GM10847 (cell line): ENCODE data around the gene CTTNBP2.

Experiments
- POLR2A ChIP-seq: IDR thresholded peaks from 2 replicates; pipeline ENCODE4 v1.6.1; 2011; ENCODE audit not compliant: insufficient read length; ENCODE audit errors: extremely low read depth

Gene CTTNBP2, protein sequence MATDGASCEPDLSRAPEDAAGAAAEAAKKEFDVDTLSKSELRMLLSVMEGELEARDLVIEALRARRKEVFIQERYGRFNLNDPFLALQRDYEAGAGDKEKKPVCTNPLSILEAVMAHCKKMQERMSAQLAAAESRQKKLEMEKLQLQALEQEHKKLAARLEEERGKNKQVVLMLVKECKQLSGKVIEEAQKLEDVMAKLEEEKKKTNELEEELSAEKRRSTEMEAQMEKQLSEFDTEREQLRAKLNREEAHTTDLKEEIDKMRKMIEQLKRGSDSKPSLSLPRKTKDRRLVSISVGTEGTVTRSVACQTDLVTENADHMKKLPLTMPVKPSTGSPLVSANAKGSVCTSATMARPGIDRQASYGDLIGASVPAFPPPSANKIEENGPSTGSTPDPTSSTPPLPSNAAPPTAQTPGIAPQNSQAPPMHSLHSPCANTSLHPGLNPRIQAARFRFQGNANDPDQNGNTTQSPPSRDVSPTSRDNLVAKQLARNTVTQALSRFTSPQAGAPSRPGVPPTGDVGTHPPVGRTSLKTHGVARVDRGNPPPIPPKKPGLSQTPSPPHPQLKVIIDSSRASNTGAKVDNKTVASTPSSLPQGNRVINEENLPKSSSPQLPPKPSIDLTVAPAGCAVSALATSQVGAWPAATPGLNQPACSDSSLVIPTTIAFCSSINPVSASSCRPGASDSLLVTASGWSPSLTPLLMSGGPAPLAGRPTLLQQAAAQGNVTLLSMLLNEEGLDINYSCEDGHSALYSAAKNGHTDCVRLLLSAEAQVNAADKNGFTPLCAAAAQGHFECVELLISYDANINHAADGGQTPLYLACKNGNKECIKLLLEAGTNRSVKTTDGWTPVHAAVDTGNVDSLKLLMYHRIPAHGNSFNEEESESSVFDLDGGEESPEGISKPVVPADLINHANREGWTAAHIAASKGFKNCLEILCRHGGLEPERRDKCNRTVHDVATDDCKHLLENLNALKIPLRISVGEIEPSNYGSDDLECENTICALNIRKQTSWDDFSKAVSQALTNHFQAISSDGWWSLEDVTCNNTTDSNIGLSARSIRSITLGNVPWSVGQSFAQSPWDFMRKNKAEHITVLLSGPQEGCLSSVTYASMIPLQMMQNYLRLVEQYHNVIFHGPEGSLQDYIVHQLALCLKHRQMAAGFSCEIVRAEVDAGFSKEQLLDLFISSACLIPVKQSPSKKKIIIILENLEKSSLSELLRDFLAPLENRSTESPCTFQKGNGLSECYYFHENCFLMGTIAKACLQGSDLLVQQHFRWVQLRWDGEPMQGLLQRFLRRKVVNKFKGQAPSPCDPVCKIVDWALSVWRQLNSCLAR (N-terminal part only)

DNA sequence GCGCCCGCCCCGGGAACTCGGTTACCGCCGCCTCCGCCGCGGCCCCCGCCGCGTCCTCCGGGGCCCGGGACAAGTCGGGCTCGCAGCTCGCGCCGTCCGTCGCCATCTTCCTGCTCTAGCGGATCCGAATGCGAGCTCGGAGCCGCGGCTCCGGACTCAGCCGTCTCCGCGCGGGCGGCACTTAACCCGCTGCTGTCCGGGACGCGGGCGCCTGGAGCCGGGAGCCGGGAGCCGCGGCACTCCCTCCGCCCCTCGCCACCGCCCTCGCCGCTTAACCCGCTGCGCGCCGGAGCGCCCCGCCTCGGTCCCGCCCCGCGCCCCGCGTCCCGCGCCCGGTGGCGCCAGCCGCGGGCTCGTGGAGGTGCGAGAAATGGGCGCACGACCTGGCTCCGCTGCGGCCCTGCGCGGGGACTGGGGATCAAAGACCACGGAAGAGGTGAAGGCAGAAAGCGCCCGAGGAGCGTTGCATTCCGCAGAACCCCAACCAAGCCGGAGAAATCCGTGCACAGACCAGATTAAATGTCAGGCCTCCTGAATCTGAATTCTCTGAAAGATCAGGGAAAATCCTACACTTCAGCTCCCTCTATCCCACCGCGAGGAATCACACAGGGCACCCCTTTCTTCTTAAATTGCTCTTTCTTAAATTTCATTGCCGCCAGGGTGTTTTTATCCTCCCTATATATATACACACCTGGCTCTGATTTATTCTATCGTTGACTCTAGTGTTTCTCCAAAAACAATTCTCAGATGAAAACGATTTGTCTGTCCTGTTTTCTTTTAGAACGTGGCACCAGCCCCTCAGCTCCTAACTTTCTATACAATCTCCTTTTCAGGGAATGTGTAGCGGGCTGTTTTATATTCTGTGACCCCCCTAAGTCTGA is at the start of gene CTTNBP2:
Gene CTTNBP2 (minus strand): TSS at position 132 of the 881 bp plus-strand sequence. CDS start 26 bp downstream, at position 106.
- TF ChIP-seq POLR2A = no peak

DNA sequence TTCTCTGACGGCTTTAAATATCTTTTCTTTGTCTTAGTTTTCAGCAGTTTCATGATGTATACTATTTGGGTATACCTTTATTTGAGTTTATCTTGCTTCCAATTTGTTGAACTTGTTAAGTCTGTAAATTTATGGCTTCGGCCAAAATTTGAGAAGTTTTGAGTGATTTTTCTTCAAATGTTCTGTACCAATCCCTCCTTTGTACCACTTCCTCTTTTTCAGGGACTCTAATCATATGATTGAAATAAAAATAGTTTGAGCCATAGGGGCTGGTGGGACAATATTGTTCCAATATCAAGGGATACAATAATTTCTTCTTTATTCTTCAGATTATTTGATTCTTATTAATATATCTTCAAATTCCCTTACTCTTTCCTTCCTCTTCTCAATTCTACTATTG is 43.1 kb upstream of the CTTNBP2 start:
- TF ChIP-seq POLR2A = no peak

DNA sequence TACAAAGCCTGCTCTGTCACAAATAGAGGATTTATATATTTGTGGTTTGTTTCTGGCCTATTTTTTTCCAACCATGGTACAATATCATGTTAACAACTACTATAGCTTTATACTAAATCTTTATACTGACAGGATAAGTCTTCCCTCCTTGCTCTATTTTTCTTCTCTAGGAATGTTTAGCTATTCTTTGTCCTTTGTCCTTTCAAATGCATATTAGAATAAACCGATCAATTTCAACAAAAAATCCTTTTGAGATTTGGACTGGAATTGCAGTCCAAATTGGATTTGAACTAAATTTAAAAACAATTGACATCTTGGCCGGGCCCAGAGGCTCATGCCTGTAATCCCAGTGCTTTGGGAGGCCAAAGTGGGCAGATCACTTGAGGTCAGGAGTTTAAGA is 39.2 kb upstream of the CTTNBP2 start:
- no peak for TF ChIP-seq POLR2A

DNA sequence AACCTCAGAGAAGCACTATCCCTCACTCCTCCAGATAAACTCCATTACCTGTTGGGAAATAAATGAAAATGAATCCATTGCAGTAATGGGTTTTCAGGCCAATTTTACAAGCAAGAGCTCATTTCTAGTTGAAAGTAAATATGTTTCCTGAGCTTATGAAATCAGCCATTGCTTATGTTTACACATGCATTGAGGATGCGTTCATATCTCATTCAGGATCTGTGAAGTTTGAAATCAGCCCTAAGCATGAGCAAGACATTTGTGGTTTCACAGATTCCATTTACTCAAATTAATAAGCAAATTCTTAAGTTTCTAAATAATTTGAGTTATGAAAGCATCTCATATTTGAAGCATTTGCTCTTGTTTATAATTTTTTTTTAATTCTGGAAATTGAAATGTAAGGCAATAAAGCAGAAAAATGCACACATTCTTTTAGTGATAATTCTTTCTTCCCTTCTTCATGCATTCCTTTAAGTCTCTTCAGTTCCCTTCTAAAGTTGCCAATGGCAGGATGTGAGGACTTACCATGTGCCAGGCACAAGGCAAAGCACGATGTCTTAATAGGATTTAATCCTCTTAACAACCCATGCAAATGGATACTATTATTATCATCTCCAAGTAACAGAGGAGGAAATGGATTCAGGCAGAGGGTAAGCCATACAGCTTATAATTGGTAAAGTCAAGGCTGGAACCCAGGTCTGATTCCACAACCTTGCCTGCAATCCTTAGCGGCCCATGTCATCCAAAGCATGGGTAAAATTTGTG is 35.0 kb upstream of the CTTNBP2 start:
- no peak for TF ChIP-seq POLR2A

DNA sequence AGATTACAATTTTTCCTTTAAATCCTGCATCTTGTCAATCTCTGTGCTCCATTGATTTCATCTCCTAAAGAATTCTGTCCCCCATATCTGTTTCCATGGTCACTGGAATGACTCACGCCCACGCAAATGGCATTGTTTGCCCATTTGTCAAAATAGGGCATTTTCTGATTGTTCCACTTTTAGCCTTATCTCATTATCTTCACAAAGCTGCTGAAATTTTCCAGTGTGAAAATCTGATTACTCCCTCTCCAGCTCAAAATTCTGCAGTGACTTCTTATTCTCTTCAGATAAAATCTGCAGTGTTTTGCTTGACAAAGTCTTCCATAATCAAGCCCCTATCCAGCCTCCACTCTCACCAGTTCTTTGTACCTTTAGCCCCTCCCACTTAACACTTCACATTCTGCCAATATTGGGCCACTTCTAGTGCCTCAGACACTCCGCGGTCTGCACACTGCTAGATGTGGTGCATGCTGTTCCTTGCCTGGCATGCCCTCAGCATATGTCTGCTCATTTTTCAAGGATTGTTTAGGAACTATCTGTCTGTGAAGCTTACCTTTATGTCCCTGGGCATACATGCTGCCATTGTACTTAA is 33.9 kb upstream of the CTTNBP2 start:
- no peak for TF ChIP-seq POLR2A

DNA sequence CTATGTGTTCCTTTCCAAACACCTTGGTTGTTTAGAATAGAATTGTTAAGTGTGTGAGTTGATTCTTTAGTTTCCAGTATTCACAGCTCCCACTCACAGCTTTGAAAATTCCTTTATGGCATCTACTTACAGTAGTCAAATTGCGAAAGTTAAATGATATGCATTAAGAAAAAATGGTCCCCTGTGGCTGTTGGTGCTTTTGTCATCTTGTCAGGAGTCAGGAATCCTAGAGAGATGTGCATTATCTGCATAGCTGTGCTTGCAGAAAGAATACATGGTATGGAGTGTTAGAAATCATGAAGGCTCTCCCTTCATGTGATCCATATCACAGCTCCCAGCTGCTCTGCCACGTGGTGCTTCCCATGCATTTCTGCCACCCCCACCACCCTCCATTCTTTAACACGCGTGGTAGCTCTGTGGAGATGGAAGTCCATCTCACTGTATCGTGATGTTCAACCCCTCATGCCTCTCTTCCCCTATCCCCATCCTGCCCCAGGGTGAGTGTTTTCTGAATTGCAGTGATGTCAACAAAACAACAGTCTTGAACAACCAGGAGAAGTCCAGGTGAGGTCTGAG is 29.2 kb upstream of the CTTNBP2 start:
- TF ChIP-seq POLR2A = no peak

DNA sequence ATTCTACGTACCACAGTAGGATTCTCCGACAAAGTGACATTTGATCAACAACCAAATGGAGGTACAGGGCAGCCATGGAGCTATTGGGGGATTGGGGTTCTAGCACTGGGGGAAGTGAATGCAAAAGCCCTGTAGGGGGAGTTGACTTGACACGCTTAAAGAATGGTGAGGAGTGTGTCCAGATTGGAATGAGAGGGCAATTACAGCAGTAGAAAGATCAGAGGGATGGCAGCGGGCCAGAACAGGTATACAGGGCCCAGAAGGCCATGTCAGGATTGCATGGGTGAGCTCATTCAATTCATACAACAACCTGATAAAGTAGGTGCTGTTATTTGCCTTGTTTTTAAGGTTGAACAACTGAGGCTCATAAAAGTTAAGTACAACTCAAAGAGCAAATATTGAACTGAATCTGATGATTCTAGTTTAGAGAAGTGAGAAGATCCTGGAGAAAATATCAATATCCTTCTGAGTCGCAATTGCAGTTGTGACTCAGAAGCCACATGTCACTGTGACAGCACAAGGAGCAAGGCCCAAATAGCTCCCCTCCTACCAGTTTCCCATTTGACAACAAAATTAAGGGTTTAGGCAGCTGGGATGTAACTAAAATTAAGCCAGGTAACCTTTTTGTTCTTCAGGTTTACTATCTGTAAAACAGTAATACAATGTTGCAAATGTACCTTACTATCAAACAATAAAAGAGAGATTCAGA is 28.0 kb upstream of the CTTNBP2 start:
- TF ChIP-seq POLR2A = no peak

DNA sequence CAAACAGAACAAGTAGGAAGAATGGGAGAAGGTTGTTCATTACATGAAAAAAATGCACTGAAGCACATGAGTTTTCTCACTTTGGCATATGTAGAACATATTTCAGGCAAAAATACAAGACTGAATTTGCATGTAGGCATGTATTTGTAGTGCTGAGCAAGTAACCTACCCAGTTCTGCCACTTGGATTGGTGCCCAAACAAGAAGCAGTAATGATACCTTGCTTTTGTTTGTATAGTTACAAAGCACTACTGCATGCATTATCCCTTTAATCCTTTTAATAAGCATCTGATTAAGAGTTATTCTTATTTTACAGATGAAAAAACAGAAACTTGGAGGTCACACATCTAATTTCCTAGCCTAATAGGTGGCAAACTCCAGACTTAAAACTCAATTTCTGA is 23.1 kb upstream of the CTTNBP2 start:
- TF ChIP-seq POLR2A = no peak

DNA sequence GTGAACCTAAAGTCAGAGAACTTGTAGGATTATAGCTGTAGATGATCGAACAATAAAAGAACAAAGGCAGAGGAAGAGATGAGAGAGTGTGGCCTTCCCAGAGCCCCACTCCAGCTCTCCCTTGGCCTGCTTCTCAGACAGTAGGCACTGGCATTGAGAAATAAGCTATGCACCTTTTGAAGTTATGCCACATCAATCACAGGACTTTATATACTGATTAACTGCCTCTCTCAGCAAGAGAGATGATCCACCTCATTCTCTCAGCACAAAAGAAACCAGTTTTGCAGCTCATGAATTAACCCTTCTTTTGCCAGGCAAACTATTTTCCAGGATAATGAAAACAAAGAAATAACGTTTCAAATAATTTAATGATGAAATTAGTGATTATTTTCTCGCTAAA is 22.0 kb upstream of the CTTNBP2 start:
- no peak for TF ChIP-seq POLR2A

DNA sequence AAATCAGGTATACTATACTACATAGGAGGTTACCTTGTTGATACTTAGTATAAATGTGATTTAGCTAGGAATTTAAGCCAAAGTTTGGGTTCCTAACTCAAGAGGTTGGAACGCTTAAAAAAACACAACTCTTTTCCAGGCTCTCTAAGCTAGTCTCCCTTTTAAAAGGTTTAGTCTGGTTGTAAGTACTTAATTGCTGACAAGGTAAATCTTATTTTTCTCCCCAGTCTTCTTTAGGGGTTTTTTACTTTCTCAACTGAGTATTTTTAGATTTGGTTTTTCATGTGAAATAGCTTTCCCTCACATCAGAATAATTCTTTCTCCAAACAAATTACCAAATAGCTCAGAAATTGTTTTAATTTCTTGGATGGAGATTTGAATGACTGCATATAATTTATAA is 20.8 kb upstream of the CTTNBP2 start:
- no peak for TF ChIP-seq POLR2A

DNA sequence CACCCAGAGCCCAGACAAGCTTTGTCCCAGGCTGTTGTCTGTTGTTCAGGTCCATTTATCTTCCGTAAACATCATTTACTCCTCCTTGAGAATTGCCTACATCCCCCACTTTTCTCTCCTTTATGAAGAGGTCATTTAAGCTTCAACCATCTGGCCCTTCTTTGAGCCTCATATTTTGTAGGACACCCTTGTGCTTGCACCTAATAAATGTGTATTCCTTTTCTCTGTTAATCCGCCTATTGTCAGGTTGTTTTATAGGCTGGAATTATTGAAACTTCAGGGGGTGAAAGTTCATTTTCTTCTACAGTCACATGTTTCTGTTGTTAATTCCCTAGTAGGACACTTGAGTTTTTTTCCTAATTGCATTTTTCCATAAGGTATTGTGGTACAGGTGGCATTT is 19.6 kb upstream of the CTTNBP2 start:
- no peak for TF ChIP-seq POLR2A

DNA sequence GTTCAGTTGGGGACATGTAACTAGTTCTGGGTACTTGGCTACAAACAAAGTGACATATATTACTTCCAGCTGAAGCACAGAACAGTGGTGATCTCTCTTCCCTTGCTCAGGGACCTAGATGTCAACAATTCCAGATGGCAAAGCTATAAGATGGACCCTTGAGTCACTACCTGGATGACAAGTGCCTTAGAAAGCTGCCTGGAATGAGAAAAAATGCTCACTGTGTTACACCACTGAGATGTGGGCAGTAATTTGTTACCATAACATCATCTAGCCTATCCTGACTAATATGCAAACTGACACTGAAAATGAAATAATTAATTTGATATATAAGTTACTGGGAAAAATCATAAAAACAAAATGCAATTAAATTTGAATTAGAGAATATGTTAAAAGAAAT is 16.4 kb upstream of the CTTNBP2 start:
- TF ChIP-seq POLR2A = no peak
